ENCODE measurements around the gene SPRR4.

The SPRR4 gene

DNA sequence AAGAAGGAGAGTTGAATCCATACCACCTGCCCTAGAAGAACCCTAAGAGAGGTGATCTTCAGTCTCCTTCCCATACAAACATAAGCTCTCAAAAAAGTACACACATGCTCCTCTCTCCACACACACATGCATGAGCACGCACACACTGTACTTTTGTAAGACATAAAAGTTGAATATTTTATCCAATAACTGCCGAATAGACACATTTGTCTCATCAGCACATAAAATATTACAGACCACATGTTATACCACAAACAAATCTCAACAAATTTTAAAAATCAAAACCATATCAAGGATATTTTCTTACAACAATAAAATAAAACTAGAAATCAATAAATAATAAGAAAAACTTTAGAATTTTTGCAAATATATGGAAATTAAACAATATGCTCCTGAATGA lies 16.1 kb downstream of the SPRR4 start:
- TF ChIP-seq, protein P1, sequence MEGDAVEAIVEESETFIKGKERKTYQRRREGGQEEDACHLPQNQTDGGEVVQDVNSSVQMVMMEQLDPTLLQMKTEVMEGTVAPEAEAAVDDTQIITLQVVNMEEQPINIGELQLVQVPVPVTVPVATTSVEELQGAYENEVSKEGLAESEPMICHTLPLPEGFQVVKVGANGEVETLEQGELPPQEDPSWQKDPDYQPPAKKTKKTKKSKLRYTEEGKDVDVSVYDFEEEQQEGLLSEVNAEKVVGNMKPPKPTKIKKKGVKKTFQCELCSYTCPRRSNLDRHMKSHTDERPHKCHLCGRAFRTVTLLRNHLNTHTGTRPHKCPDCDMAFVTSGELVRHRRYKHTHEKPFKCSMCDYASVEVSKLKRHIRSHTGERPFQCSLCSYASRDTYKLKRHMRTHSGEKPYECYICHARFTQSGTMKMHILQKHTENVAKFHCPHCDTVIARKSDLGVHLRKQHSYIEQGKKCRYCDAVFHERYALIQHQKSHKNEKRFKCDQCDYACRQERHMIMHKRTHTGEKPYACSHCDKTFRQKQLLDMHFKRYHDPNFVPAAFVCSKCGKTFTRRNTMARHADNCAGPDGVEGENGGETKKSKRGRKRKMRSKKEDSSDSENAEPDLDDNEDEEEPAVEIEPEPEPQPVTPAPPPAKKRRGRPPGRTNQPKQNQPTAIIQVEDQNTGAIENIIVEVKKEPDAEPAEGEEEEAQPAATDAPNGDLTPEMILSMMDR (IDR thresholded peaks at IDR 0.05; ENCODE audit: low read depth, low read length): no peak
- TF ChIP-seq MYC (IDR thresholded peaks at IDR 0.05; ENCODE audit: low read depth, low read length) (no peak), POLR2A (IDR thresholded peaks at IDR 0.05; ENCODE audit: extremely low read depth, insufficient read length) (no peak)
- TF ChIP-seq, protein P2, sequence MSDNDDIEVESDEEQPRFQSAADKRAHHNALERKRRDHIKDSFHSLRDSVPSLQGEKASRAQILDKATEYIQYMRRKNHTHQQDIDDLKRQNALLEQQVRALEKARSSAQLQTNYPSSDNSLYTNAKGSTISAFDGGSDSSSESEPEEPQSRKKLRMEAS (IDR thresholded peaks at IDR 0.05; ENCODE audit: low read depth, low read length): no peak
- no peak for DNase-seq (ENCODE audit: low read depth)
- H3K4me3 ChIP-seq (ENCODE audit: low read depth, low read length): no peak overlapping the region

DNA sequence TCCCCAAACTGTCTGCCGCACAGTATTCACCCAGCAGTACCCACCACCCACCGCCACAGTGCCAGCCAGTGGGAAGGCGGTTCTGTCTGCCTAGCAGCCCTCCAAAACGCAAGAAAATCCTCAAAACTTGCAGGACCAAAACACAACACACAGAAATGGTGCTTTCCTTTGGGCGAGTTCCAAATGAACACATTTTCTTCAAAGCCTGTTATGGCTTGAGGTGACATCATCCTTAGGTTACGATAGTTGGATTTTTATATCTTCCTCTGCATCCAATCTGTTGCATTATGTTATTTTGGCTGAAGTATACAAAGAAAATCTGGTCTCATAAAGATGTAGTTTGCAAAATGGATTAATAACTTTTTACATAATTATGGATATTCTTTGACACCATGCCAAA lies 22.7 kb downstream of the SPRR4 start:
- DNase-seq (ENCODE audit: low read depth): no peak
- no peak overlapping the region for H3K4me3 ChIP-seq (ENCODE audit: low read depth, low read length)
- TF ChIP-seq MYC (IDR thresholded peaks at IDR 0.05; ENCODE audit: low read depth, low read length) (no peak), POLR2A (IDR thresholded peaks at IDR 0.05; ENCODE audit: extremely low read depth, insufficient read length) (no peak)
- TF ChIP-seq, protein P2 (IDR thresholded peaks at IDR 0.05; ENCODE audit: low read depth, low read length): no peak
- TF ChIP-seq, protein P1 (IDR thresholded peaks at IDR 0.05; ENCODE audit: low read depth, low read length): no peak

DNA sequence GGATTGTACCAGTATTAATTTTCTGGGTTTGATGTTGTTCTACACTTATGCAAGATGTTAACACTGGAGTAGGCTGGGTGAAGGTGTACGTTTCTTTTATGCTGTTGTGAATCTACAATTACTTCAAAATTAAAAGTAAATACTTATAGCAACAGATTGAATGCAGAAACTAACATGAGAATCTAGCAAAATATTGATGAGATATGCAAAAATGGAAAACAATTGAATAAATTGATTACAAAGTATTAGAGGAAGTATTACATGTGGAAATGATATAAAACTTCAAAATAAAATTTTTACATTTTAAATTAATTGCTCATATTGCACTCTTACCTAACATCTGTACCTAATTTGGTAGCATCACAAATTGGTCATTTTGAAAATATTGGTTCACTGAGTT lies 25.4 kb downstream of the SPRR4 start:
- no peak for TF ChIP-seq MYC (IDR thresholded peaks at IDR 0.05; ENCODE audit: low read depth, low read length)
- TF ChIP-seq, protein P2 (IDR thresholded peaks at IDR 0.05; ENCODE audit: low read depth, low read length): no peak
- TF ChIP-seq, protein P1 (IDR thresholded peaks at IDR 0.05; ENCODE audit: low read depth, low read length): no peak
- no peak for TF ChIP-seq POLR2A (IDR thresholded peaks at IDR 0.05; ENCODE audit: extremely low read depth, insufficient read length)
- DNase-seq (ENCODE audit: low read depth): no peak
- no peak overlapping the region for H3K4me3 ChIP-seq (ENCODE audit: low read depth, low read length)

DNA sequence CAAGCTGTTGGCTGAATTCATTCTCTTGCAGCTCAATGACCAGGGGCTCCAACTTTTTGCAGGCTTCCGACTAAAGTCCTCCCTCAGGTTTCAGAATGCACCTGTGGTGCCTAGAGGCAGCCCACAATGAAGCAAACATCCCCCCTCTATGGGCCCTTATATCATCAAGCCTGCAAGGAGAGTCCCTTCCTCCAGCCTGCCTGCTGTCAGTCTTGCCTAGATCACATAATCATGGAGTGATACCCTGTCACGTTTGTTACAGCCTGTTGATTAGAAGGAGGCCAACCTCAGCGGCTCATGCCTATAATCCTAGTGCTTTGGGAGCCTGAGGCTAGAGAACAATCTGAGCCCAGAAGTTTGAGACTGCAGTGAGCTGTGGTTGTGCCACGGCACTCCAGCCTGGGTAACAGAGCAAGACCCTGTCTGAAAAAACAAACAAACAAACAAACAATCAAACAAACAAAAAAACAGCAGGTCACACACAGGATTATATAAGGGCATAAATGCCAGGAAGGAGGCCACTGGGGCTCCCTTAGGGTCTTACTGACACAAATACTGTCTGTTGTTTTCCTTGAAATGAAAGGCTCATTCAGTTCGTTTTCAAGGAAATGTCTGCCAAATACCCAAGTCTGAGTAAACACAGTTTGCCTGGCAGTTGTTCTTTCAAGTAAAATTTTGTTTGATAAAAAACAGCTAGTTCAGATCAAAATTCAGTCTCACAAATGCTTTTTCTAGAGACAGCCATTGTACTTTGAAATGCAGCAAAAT lies 26.4 kb downstream of the SPRR4 start:
- DNase-seq (ENCODE audit: low read depth): no peak
- TF ChIP-seq MYC (IDR thresholded peaks at IDR 0.05; ENCODE audit: low read depth, low read length): no peak
- TF ChIP-seq POLR2A (IDR thresholded peaks at IDR 0.05; ENCODE audit: extremely low read depth, insufficient read length): no peak
- TF ChIP-seq, protein P2 (IDR thresholded peaks at IDR 0.05; ENCODE audit: low read depth, low read length): no peak
- TF ChIP-seq, protein P1 (IDR thresholded peaks at IDR 0.05; ENCODE audit: low read depth, low read length): no peak
- H3K4me3 ChIP-seq (ENCODE audit: low read depth, low read length): no peak overlapping the region

DNA sequence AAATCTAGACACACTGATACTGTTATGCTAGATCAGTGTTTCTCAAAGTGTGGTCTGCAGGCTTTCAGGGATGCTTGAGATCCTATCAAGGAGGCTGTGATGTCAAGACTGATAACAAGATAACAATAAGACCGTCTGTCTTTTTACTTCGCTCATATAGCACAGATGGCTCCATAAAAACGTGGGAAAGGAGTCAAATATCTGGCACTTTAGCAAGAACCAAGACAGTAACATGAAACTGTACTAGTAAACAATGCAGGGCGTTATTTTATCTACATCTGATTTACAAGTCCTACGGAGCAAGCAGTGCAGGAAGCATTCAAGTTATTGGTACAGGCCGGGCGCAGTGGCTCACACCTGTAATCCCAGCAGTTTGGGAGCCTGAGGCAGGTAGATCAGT lies 27.5 kb downstream of the SPRR4 start:
- TF ChIP-seq POLR2A (IDR thresholded peaks at IDR 0.05; ENCODE audit: extremely low read depth, insufficient read length) (no peak), MYC (IDR thresholded peaks at IDR 0.05; ENCODE audit: low read depth, low read length) (no peak)
- TF ChIP-seq, protein P2 (IDR thresholded peaks at IDR 0.05; ENCODE audit: low read depth, low read length): no peak
- TF ChIP-seq, protein P1 (IDR thresholded peaks at IDR 0.05; ENCODE audit: low read depth, low read length): no peak
- H3K4me3 ChIP-seq (ENCODE audit: low read depth, low read length): no peak overlapping the region
- DNase-seq (ENCODE audit: low read depth): no peak

Data from NB4 (cell line).